Stimulated activated CD8-positive, alpha-beta memory T cell treated with anti-CD3 and anti-CD28 coated beads, Interleukin-7, amount 100 ng/mL, for 24 hours (primary cell): ENCODE measurements around the gene GRHPR.

Source experiments
- DNase-seq: peaks from one replicate; pipeline ENCODE4 v3.0.0-alpha.2; 2020; ENCODE audit warnings: low read depth

The GRHPR gene

DNA sequence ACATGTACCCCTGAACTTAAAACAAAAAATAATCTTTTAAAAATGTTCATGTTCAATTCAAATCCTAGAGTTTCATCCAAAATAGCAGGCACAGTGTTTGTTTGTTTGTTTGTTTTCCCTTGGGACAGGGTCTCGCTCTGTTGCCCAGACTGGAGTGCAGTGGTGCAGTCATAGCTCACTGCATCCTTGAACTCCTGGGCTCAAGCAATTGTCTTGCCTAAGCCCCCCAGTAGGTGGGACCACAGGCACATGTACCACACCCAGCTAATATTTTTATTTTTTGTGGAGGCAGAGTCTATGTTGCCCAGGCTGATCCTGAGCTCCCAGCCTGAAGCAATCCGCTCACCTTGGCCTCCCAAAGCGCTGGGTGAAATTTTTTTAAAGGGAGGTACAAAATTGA lies 58.3 kb downstream of the GRHPR start:
- no peak for DNase-seq

DNA sequence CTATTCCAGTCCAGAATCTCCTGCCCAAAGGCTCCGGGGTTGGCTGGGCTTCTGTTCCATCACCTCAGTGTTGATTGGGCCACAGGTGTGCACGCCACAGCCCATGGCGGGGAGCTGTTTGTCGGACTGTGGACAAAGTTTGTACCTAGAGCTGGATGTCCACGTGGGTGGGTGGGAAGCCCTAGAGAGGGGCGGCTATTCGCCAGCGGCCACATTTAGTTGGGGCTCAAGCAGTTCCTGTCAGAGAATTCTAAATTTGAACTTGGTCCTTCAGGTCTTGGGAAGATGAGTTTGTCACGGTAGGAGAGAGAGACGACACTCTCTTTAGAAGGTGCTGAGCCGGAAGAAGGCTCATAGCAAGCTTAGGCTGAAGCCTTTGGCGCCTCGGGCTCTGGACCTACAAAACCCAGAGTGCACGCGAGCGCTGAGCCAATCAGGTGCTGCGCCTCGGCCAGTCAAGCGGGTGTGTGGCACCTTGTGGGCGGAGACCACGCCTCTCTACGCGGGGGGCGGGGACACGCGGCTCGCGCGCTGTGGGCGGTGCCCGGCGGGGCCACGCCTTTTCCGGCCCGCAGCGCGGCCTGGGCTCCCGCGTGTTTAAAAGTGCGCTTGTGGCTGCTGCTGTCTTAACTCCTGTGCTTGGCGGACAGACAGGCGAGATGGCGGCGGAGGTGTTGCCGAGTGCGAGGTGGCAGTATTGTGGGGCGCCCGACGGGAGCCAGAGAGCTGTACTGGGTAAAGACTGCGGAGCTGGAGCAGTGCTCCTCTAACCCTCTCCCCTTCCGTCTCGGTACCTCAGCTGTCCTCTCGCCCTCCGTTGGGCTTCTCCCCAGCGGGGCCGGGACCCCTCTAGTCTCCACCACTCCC lies 63.1 kb downstream of the GRHPR start, which contains the start of gene POLR1E:
Gene POLR1E (plus strand): TSS at position 560 of the 867 bp plus-strand sequence. CDS start 100 bp downstream, at position 660.
- DNase-seq = peak; percentile 96

DNA sequence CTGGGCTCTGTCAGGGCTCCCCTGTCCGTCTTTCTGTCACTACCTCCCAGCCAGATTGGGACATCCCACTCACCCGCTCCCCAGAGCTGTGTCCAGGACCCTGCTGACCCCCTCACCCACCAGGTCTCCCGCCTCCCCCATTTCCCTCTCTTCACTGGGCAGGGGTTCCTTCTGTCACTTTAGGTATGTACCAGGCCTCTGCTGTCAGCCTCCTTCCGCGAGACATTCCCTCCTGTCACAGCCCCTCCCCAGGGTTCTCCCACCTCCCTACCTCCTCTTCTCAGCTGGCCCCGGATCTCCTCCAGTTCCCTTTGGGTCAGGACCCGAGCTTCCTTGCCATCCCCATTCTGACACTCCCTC lies 63.7 kb downstream of the GRHPR start:
- no peak for DNase-seq
